ENCODE data around the gene TMEM191C.
"Not testable (repeated sequence)": the region's sequence is repeated elsewhere in the genome, so short reads cannot be mapped to it uniquely, and the experiment has no call there.

TMEM191C gene

GRCh38 chr22:21467337-21468193 is at the start of gene TMEM191C:
TSS of gene TMEM191C (plus strand) at chr22:21467387. CDS start at chr22:21467460, 73 bp downstream.
- DNase-seq (ENCODE audit: low read depth), result not testable (repeated sequence)

DNA sequence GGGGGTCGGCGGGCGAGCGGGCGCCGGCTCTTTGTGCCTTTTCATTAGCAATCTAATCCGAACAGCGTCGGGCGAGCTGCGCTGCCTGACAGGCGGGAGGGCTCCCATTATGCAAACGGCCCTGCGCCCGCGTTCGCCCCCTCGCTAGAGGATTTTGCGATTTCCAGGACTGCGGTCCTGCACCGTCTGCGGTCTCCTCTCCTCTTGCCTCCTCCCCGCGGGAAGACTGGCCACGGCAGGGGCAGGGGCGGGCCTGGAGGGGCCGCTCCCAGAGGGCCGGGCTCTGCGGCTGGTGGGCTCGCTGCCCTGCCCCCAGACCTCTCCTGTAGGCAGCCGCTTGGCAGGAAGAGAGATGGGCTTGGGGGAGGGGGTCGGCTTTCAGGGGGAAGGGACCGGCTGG is 49.3 kb upstream of the TMEM191C start:
- not testable (repeated sequence) for DNase-seq (ENCODE audit: low read depth)

- not testable (repeated sequence) for DNase-seq (ENCODE audit: low read depth)
These were observed 48.1 kb upstream of the TMEM191C start for GRCh38 chr22:21418974-21419638.

DNA sequence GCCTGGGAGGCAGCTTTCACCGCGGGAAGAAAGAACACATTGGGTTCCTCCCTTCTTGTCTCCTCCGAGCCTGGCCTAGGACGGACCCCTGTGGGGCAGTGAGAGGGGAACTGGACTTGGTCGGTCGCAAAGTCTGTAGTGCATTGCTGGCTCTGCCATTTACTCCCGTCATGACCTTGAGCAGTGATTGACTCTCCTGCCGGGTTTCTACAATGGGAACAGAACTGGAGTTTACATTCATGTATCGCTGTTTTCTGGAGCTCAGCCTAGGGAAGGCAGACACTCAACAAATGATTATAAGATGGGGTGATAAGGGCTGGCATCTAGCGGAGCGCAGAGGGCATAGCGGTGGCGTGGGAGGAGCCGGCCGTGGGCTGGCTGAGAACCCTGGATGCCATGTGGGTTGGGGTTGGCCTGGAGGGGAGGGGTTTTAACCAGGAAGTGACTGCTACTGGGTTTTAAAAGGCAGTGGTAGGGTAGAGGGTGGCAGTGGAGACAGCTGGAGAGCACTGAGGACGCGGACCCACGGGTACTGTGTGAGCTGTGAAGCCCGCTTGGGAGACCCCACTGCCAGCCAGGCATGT is 46.9 kb upstream of the TMEM191C start:
- DNase-seq (ENCODE audit: low read depth), result not testable (repeated sequence)

DNA sequence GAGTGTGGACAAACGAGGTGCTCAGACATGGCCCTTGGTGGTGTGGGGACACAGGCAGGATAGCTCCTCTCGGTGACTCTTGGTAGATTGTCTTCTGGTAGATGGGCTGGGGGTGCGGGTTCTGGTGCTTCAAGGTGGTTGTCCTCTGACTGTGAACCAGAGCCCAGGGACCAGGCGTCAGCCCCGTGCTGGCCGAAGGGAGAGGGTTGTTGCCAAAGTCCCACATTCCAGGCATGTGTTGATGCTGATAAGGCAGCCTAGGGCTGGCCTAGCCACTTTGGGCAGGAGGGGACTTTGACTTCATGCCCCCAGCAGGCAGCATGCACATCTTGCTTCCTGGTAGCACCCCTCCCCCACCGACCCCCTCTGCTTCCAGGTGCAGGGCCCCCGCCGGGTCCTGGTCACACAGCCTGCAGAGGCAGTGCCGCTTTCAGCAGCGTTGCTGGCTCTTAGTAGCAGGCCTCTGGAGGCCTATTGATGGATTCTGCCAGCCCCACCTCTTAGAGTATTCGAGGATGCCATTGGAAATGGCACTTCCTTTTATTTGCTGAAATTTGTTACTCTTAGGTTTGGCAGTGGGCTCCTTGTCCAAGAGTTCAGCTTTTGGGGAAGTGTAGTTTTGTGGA is 43.0 kb upstream of the TMEM191C start:
- DNase-seq (ENCODE audit: low read depth), result not testable (repeated sequence)

- not testable (repeated sequence) for DNase-seq (ENCODE audit: low read depth)
These were observed 32.6 kb upstream of the TMEM191C start for GRCh38 chr22:21434378-21435233.

DNA sequence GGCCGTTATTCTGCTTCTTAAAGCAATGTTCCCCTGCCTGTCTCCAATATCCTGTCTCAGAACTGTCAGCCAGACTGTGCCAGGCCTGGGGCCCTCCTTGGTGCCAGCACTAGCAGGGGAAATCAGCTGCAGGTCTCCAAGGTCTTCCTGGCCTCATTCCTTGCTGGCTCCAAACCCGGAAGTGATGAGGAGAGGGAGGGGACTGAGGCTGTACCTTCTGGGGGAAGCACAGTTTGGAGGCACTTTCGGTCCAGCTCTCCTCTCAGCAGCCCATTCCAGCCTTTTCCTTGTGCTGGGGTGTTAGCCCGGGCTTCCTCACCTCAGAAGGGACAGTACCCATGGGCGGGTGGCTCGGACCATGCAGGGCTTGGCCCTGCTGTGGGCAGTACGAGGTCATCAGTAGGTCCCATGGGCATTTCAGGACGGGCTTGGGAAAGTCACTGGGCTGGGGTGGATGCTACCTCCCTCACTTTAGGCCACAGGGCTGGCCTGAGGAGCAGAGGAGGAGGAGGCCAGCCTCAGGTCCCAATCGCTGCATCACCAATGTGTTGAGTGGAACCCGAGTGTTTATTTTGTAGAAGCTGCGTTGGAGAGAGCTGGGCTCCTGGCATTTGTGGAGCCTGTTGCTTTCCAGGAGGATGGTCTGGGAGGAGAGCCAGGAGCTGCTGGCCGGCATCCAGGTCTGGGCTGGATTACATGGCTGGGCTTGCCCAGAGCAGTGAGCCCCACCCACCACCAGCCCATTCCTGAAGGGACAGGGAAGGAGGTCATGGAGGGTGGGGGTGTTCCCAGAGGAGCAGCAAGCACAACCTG is 31.0 kb upstream of the TMEM191C start:
- DNase-seq (ENCODE audit: low read depth), result not testable (repeated sequence)

DNA sequence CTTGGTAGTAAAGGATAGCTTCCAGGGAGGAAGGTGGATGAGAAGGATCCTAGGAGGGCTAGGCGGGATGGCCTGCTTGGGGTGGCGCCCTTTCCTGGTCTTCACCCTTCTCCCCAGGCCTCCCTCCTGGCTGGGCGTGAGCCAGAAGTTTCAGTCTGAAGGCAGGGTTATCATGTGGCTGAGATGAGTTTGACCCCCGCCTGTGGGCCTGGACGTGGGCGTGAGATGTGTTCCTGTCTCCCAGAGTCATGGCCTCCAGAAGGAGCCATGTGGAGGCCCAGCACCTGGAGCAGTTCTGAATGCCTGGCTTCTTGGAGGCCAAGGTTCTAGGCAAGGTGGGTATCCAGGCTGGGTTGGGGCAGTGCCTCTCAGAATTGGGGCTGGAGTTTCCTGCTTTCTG is 29.2 kb upstream of the TMEM191C start:
- not testable (repeated sequence) for DNase-seq (ENCODE audit: low read depth)

GRCh38 chr22:21440018-21440636 is 27.1 kb upstream of the TMEM191C start:
- DNase-seq (ENCODE audit: low read depth), result not testable (repeated sequence)

GRCh38 chr22:21440676-21441075 is 26.5 kb upstream of the TMEM191C start:
- not testable (repeated sequence) for DNase-seq (ENCODE audit: low read depth)

- not testable (repeated sequence) for DNase-seq (ENCODE audit: low read depth)
These were observed 26.0 kb upstream of the TMEM191C start for GRCh38 chr22:21441170-21441569.

DNA sequence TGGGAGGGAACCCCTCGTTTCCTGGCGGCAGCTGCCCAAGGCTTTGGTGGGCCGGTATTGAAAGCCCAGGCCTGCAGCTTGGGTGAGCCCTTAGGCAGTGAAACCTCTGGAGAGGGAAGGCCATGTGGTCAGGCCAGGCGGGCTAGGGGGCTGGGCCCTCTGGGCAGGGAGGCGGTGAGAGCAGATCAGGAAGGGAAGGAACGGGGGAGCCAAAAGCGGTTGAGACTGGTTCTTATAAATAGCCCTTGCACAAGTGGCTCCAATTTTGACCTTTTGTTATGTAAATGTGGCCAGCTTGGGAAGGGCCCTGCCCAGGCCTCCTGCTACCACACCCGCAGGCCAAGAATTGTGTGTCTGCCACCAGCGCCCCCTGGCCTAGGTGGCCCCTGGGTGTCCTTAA is 25.1 kb upstream of the TMEM191C start:
- not testable (repeated sequence) for DNase-seq (ENCODE audit: low read depth)

GRCh38 chr22:21442646-21443045 is 24.5 kb upstream of the TMEM191C start:
- not testable (repeated sequence) for DNase-seq (ENCODE audit: low read depth)

- DNase-seq (ENCODE audit: low read depth), result no peak
These were observed 24.0 kb upstream of the TMEM191C start for GRCh38 chr22:21443057-21443734.

- DNase-seq (ENCODE audit: low read depth), result no peak
These were observed 23.3 kb upstream of the TMEM191C start for GRCh38 chr22:21443735-21444421.

GRCh38 chr22:21444701-21445436 is 22.3 kb upstream of the TMEM191C start:
- DNase-seq (ENCODE audit: low read depth), result no peak

GRCh38 chr22:21445437-21446127 is 21.6 kb upstream of the TMEM191C start:
- no peak for DNase-seq (ENCODE audit: low read depth)

Measured in stimulated activated CD8-positive, alpha-beta memory T cell treated with anti-CD3 and anti-CD28 coated beads, Interleukin-12 subunit alpha, Interleukin-12 subunit beta, amount 100 ng/mL, for 1 hour (primary cell).